Keratinocyte (primary cell): Measurements from ENCODE around the gene TBRG4. TPM values are rescaled to one million over a fixed set of nuclear protein-coding genes. Genes with fewer than 3 reads are reported as not detected.

ENCODE experiments used
- DNase-seq: peaks from one replicate; pipeline ENCODE4 v3.0.0-alpha.2; 2011; ENCODE audit warnings: low read depth, missing footprints, low spot score
- FAIRE-seq: peaks from 2 replicates; lab custom pipeline; 2011; peaks lifted over from hg19 to GRCh38; lab: Jason Lieb, UNC
- H2AFZ ChIP-seq: 2 replicates; pipeline ENCODE4 v1.6.0; 2012; ENCODE audit warnings: low read length, control low read depth, inconsistent platforms; ENCODE audit not compliant: control insufficient read depth
- H3K27ac ChIP-seq: 2 replicates; pipeline ENCODE4 v1.5.1; 2011; ENCODE audit warnings: low read length; ENCODE audit not compliant: control insufficient read depth, insufficient read depth
- H3K27me3 ChIP-seq: 3 replicates; pipeline ENCODE4 v1.6.0; 2011; ENCODE audit warnings: low read length; ENCODE audit not compliant: control insufficient read depth, insufficient read depth; ENCODE audit errors: extremely low read depth
- H3K36me3 ChIP-seq, 2 experiments: 2 replicates in 1 of 2; 3 replicates in 1 of 2; pipeline ENCODE4 v1.5.1; 2011; ENCODE audit warnings: low read length in 2 of 2, mild to moderate bottlenecking in 1 of 2; ENCODE audit not compliant: control insufficient read depth in 2 of 2, insufficient read depth in 2 of 2; ENCODE audit errors: extremely low read depth in 1 of 2
- H3K4me1 ChIP-seq: 3 replicates; pipeline ENCODE4 v1.5.1; 2011; ENCODE audit warnings: low read length; ENCODE audit not compliant: control insufficient read depth, insufficient read depth; ENCODE audit errors: extremely low read depth
- H3K4me2 ChIP-seq: 3 replicates; pipeline ENCODE4 v1.6.0; 2011; ENCODE audit warnings: low read depth, low read length; ENCODE audit not compliant: control insufficient read depth, insufficient read depth; ENCODE audit errors: extremely low read depth
- H3K4me3 ChIP-seq, 3 experiments: fragments of 200-600 bp in 1 of 3; sonication (generic) in 1 of 3; 2 replicates in 2 of 3; 3 replicates in 1 of 3; pipeline ENCODE4 v1.5.1; 2011 to 2016; ENCODE audit warnings: low read length in 3 of 3, mild to moderate bottlenecking in 3 of 3, control low read depth in 2 of 3, inconsistent platforms in 1 of 3, low read depth in 1 of 3, mixed read lengths in 1 of 3, mixed run types in 1 of 3, moderate library complexity in 1 of 3; ENCODE audit not compliant: control insufficient read depth in 2 of 3, insufficient read depth in 2 of 3; ENCODE audit errors: extremely low read depth in 1 of 3
- H3K79me2 ChIP-seq: 2 replicates; pipeline ENCODE4 v1.6.0; 2012; ENCODE audit warnings: low read length; ENCODE audit not compliant: control insufficient read depth, insufficient read depth
- H3K9ac ChIP-seq: 3 replicates; pipeline ENCODE4 v1.6.0; 2011; ENCODE audit warnings: low read length; ENCODE audit not compliant: control insufficient read depth, insufficient read depth; ENCODE audit errors: extremely low read depth
- H3K9me1 ChIP-seq: 3 replicates; pipeline ENCODE4 v1.6.0; 2011; ENCODE audit warnings: low read length; ENCODE audit not compliant: control insufficient read depth, insufficient read depth; ENCODE audit errors: extremely low read depth
- H3K9me3 ChIP-seq: 2 replicates; pipeline ENCODE4 v1.5.1; 2012; ENCODE audit warnings: low read depth, low read length; ENCODE audit not compliant: control insufficient read depth
- H4K20me1 ChIP-seq: 3 replicates; pipeline ENCODE4 v1.6.0; 2011; ENCODE audit warnings: low read length; ENCODE audit not compliant: control insufficient read depth, insufficient read depth; ENCODE audit errors: extremely low read depth
- EZH2 ChIP-seq: IDR thresholded peaks from one replicate; pipeline ENCODE4 v1.6.1; 2012; ENCODE audit warnings: inconsistent platforms, mild to moderate bottlenecking, low read length, moderate library complexity
- dilution Hi-C: fragments of 300-500 bp; cut with MboI; formaldehyde crosslinking; loops from one replicate; pipeline ENCODE4 v1.7.0; 2020; ENCODE audit warnings: low sequenced_read_pairs; ENCODE audit not compliant: extremely low pct_ligation_motif_present
- polyA plus RNA-seq, 5 experiments: library from polyadenylated mRNA; depleted of rRNA in 3 of 5; stranded (reverse) in 3 of 5; stranded (forward) in 1 of 5; unstranded in 1 of 5; fragments of >200 nt; gene quantifications; 1 replicate in 1 of 5; 2 replicates in 3 of 5; 3 replicates in 1 of 5; pipeline versions ENCODE4 v1.2.1 to v1.2.3, GENCODE V29; 2011 to 2012; ENCODE audit warnings: missing spikeins in 2 of 5, low read depth in 1 of 5, low replicate concordance in 1 of 5
- TF ChIP-seq, protein P1 (sequence below), 3 experiments: IDR thresholded peaks in 1 of 3; conservative IDR thresholded peaks in 1 of 3; optimal IDR thresholded peaks in 1 of 3; 2 replicates in 2 of 3; 3 replicates in 1 of 3; pipeline versions ENCODE3 to v1.5.1; 2011; ENCODE audit warnings: low read length in 3 of 3, mild to moderate bottlenecking in 3 of 3, moderate library complexity in 2 of 3, control low read depth in 1 of 3, inconsistent platforms in 1 of 3; ENCODE audit not compliant: insufficient read depth in 2 of 3; ENCODE audit errors: extremely low read depth in 1 of 3

TBRG4 gene
- polyA plus RNA-seq, 1 donor (not counting 4 experiments of a cell fraction or from before 2014, with no cell fraction given) = 90.5 TPM

DNA sequence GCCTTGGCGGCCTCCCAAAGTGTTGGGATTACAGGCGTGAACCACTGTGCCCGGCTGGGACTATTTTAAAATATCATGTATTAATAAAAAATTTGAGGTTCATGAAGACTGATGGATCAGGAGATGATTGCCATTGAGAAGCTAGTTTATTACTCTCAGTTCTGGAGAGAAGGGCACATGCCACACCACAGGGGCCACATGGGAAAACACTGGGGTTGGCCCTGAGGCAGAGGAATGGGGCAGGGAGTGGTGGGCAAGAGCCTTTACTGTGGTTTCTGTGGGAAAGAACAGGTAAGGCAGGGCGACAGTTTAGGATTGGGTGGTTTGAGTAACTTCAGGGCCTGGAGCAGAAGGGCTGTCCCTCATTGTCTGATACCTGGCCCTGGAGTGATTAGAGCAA lies 6.8 kb upstream of the TBRG4 start:
- H3K9me1 ChIP-seq = no peaks in the 10 kb centered on the region
- dilution Hi-C loops = no loop called here
- no peak overlapping the region for H2AFZ ChIP-seq
- TF ChIP-seq, protein P1, sequence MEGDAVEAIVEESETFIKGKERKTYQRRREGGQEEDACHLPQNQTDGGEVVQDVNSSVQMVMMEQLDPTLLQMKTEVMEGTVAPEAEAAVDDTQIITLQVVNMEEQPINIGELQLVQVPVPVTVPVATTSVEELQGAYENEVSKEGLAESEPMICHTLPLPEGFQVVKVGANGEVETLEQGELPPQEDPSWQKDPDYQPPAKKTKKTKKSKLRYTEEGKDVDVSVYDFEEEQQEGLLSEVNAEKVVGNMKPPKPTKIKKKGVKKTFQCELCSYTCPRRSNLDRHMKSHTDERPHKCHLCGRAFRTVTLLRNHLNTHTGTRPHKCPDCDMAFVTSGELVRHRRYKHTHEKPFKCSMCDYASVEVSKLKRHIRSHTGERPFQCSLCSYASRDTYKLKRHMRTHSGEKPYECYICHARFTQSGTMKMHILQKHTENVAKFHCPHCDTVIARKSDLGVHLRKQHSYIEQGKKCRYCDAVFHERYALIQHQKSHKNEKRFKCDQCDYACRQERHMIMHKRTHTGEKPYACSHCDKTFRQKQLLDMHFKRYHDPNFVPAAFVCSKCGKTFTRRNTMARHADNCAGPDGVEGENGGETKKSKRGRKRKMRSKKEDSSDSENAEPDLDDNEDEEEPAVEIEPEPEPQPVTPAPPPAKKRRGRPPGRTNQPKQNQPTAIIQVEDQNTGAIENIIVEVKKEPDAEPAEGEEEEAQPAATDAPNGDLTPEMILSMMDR (optimal IDR thresholded peaks at IDR 0.05 in 1 of 3, IDR thresholded peaks at IDR 0.05 in 1 of 3, conservative IDR thresholded peaks at IDR 0.05 in 1 of 3; ENCODE audit: extremely low read depth in 1 of 3, insufficient read depth in 2 of 3, low read length in 3 of 3) = no peak
- TF ChIP-seq EZH2 = no peak
- no peak overlapping the region for H3K4me2 ChIP-seq
- H4K20me1 ChIP-seq = no peaks in the 10 kb centered on the region
- H3K27me3 ChIP-seq = no peaks in the 10 kb centered on the region
- H3K36me3 ChIP-seq = no peaks in the 10 kb centered on the region
- no peak overlapping the region for H3K9ac ChIP-seq
- FAIRE-seq = no peak
- no peak overlapping the region for H3K4me3 ChIP-seq
- no peaks in the 10 kb centered on the region for H3K79me2 ChIP-seq
- no peaks in the 10 kb centered on the region for H3K9me3 ChIP-seq
- H3K27ac ChIP-seq = no peak overlapping the region
- no peaks in the 10 kb centered on the region for H3K4me1 ChIP-seq
- DNase-seq = no peak

DNA sequence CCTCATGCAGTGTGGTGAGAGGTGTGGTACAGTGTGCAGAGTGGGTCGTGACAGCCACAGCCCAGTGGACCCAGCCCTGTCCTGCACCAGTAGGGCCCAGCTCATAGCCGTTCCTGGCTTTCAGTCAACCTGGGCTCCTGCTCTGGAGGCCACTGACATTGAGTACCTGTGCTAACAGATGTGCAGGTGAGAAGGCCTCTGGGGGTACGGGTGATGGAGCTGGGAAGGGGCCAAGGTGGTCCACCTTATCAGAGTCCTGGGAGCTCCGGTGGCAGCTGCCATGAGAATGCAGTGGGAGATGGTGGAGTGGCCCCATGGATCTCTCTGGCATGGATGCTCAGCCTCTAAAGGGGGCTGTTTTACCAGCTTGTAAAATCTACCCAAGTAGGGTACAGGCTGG lies 6.1 kb upstream of the TBRG4 start:
- H2AFZ ChIP-seq = no peak overlapping the region
- dilution Hi-C loops = no loop called here
- no peak overlapping the region for H3K4me2 ChIP-seq
- TF ChIP-seq, protein P1 (optimal IDR thresholded peaks at IDR 0.05 in 1 of 3, IDR thresholded peaks at IDR 0.05 in 1 of 3, conservative IDR thresholded peaks at IDR 0.05 in 1 of 3; ENCODE audit: extremely low read depth in 1 of 3, insufficient read depth in 2 of 3, low read length in 3 of 3) = no peak
- no peak for TF ChIP-seq EZH2
- no peaks in the 10 kb centered on the region for H3K36me3 ChIP-seq
- no peak overlapping the region for H3K9ac ChIP-seq
- H3K27me3 ChIP-seq = no peaks in the 10 kb centered on the region
- no peaks in the 10 kb centered on the region for H3K9me3 ChIP-seq
- FAIRE-seq (no peak), DNase-seq (no peak)
- H4K20me1 ChIP-seq = no peaks in the 10 kb centered on the region
- H3K27ac ChIP-seq = no peak overlapping the region
- peaks cover 1% of the 10 kb centered on the region for H3K4me1 ChIP-seq
- no peaks in the 10 kb centered on the region for H3K9me1 ChIP-seq
- no peaks in the 10 kb centered on the region for H3K79me2 ChIP-seq
- H3K4me3 ChIP-seq = no peak overlapping the region
